GM18858 (cell line): Measurements from ENCODE around the gene SFXN3.

Source experiments
- ATAC-seq: cut with Tn5 transposase; IDR thresholded peaks from one replicate; pipeline ENCODE4 v1.9.1; 2021; ENCODE audit not compliant: unreplicated experiment

SFXN3 gene

GRCh38 chr10:101031128-101031795, at the start of gene SFXN3, which contains the start of gene PDZD7:
Gene SFXN3, plus strand, starts transcription at chr10:101031234. Its CDS starts 3,461 bp downstream, at chr10:101034695.
Gene PDZD7, minus strand, starts transcription at chr10:101031129. Its CDS starts 910 bp downstream, at chr10:101030219.
- peak; percentile 83 for ATAC-seq

GRCh38 chr10:100982916-100983830, 47.9 kb upstream of the SFXN3 start:
- no peak for ATAC-seq

GRCh38 chr10:100983868-100984671, 47.0 kb upstream of the SFXN3 start:
- ATAC-seq = no peak

GRCh38 chr10:100984672-100985177, 46.3 kb upstream of the SFXN3 start:
- no peak for ATAC-seq

GRCh38 chr10:100985336-100985735, 45.7 kb upstream of the SFXN3 start:
- no peak for ATAC-seq

GRCh38 chr10:100986623-100986951, 44.4 kb upstream of the SFXN3 start:
- ATAC-seq = no peak

GRCh38 chr10:100986952-100987684, 43.9 kb upstream of the SFXN3 start, which contains the start of the genes MRPL43 and TWNK:
Gene MRPL43, minus strand, starts transcription at chr10:100987497. Its CDS starts 54 bp downstream, at chr10:100987443.
Gene TWNK, plus strand, starts transcription at chr10:100987543. Its CDS starts 668 bp downstream, at chr10:100988211.
- peak; percentile 52 for ATAC-seq

- no peak for ATAC-seq
Observed at GRCh38 chr10:100987685-100988049, 43.4 kb upstream of the SFXN3 start.

GRCh38 chr10:100988166-100988565, 42.9 kb upstream of the SFXN3 start:
- no peak for ATAC-seq

GRCh38 chr10:100989088-100989487, 41.9 kb upstream of the SFXN3 start:
- ATAC-seq = no peak

- ATAC-seq = no peak
Observed at GRCh38 chr10:100993986-100994708, 36.9 kb upstream of the SFXN3 start.

- no peak for ATAC-seq
Observed at GRCh38 chr10:100995181-100995580, 35.9 kb upstream of the SFXN3 start.

- no peak for ATAC-seq
Observed at GRCh38 chr10:100996678-100997359, 34.2 kb upstream of the SFXN3 start.

GRCh38 chr10:100997360-100998182, 33.5 kb upstream of the SFXN3 start:
- ATAC-seq = no peak

- no peak for ATAC-seq
Observed at GRCh38 chr10:100998183-100998990, 32.6 kb upstream of the SFXN3 start.

GRCh38 chr10:100998991-100999741, 31.9 kb upstream of the SFXN3 start:
- peak; percentile 32 for ATAC-seq

GRCh38 chr10:100999742-101000126, 31.3 kb upstream of the SFXN3 start, which contains the start of gene LZTS2:
Gene LZTS2, plus strand, starts transcription at chr10:100999808. Its CDS starts 2,731 bp downstream, at chr10:101002539.
- ATAC-seq = no peak
